ENCODE data around the gene XRRA1.
"Not testable (repeated sequence)": the region's sequence is repeated elsewhere in the genome, so short reads cannot be mapped to it uniquely, and the experiment has no call there.

XRRA1 gene

DNA sequence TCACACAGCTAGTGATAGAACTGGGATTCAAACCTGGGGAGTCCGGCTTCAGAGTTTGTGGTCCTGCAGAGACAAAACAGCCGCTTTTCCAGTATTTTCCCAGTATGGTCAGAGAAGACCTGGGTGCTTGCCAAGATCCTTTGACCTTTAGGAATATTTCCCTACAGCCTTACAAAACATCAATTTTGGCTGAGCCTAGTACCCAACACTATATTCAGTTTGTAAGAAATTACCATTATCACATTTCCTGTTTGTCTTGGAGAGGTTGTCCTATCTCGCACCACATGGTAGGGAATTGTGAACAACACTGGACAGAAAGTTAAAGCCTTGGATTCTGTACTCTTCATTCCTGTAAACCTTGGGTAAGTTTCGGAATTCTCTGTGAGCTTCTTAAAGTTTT is 29.1 kb upstream of the XRRA1 start:
- no peak for DNase-seq
- no peak overlapping the region for H3K4me3 ChIP-seq (ENCODE audit: low read depth, low read length)
- no peak for TF ChIP-seq CTCF (IDR thresholded peaks at IDR 0.05; ENCODE audit: low read depth, low read length)
- no peaks in the 10 kb centered on the region for H3K9me3 ChIP-seq (ENCODE audit: severe bottlenecking)
- H3K27me3 ChIP-seq (ENCODE audit: insufficient read depth, low read depth, severe bottlenecking), result no peaks in the 10 kb centered on the region
- H3K27ac ChIP-seq, result no peak overlapping the region
- peaks cover 36% of the 10 kb centered on the region for H3K36me3 ChIP-seq

- Histone ChIP-seq H3K27me3 (ENCODE audit: insufficient read depth, low read depth, severe bottlenecking) (no peaks in the 10 kb centered on the region), H3K27ac (no peak overlapping the region), H3K4me3 (ENCODE audit: low read depth, low read length) (no peak overlapping the region), H3K36me3 (peaks cover 61% of the 10 kb centered on the region), H3K9me3 (ENCODE audit: severe bottlenecking) (no peaks in the 10 kb centered on the region)
- DNase-seq, result no peak
- TF ChIP-seq CTCF (IDR thresholded peaks at IDR 0.05; ENCODE audit: low read depth, low read length), result no peak
These were observed 22.5 kb upstream of the XRRA1 start for GRCh38 chr11:74971424-74971823.

DNA sequence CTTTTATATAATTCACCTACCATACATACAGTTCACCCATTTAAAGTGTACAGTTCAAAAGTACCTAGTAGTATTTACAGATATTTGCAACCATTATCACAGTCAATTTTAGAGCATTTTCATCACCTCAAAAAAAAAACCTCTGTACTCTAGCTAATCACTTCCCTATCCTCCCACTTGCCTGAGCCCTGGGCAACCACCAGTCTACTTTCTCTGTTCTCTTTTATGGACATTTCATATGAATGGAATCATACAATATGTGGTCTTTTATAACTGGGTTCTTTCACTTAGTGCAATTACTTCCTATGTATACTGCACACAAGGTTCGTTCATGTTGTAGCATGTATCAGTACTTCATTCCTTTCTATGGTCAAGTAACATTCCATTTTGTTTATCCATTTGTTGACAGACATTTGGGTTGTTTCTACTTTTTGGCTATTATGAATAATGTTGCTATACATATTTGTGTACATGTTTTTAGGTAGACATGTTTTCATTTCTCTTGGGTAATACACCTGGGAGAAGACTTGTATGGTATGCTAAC is 22.0 kb upstream of the XRRA1 start:
- no peak for TF ChIP-seq CTCF (IDR thresholded peaks at IDR 0.05; ENCODE audit: low read depth, low read length)
- no peaks in the 10 kb centered on the region for H3K9me3 ChIP-seq (ENCODE audit: severe bottlenecking)
- no peaks in the 10 kb centered on the region for H3K27me3 ChIP-seq (ENCODE audit: insufficient read depth, low read depth, severe bottlenecking)
- DNase-seq, result no peak
- no peak overlapping the region for H3K27ac ChIP-seq
- peaks cover 64% of the 10 kb centered on the region for H3K36me3 ChIP-seq
- no peak overlapping the region for H3K4me3 ChIP-seq (ENCODE audit: low read depth, low read length)

DNA sequence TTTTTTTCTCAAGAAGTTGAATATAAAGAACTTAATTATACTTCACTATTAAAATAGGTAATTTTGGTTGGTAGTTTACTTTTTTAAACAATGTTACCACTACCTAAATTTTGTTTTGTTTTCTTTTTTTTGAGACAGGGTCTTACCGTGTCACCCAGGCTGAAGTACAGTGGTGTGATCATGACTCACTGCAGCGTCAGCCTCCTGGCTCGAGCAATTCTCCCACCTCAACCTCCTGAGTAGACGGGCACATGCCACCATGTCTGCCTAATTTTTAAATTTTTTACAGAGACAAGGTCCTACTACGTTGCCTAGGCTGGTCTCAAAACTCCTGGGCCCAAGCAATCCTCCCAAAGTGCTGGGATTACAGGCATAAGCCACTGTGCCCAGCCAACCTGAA is 17.8 kb upstream of the XRRA1 start:
- no peaks in the 10 kb centered on the region for H3K9me3 ChIP-seq (ENCODE audit: severe bottlenecking)
- no peak for DNase-seq
- H3K4me3 ChIP-seq (ENCODE audit: low read depth, low read length), result no peak overlapping the region
- TF ChIP-seq CTCF (IDR thresholded peaks at IDR 0.05; ENCODE audit: low read depth, low read length), result no peak
- H3K27me3 ChIP-seq (ENCODE audit: insufficient read depth, low read depth, severe bottlenecking), result no peaks in the 10 kb centered on the region
- H3K36me3 ChIP-seq, result peaks cover 46% of the 10 kb centered on the region
- no peak overlapping the region for H3K27ac ChIP-seq

DNA sequence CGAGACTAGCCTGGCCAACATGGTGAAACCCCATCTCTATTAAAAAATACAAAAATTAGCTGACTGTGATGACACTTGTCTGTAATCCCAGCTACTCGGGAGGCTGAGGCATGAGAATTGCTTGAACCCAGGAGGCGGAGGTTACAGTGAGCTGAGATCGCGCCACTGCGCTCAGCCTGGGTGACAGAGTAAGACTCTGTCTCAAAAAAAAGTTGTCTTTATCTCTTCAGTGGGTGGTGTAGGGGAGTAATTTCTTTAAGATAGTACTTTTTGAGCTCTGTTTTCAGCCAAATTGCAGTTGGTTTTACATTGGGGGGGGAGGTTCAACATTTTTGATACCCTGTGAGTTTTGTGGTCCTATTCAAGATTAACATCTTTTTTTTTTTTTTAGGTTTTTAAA is 11.2 kb upstream of the XRRA1 start:
- H3K9me3 ChIP-seq (ENCODE audit: severe bottlenecking); H3K4me3 ChIP-seq (ENCODE audit: low read depth, low read length); DNase-seq; H3K27ac ChIP-seq; H3K27me3 ChIP-seq (ENCODE audit: insufficient read depth, low read depth, severe bottlenecking): not testable (repeated sequence)
- H3K36me3 ChIP-seq, result peaks cover 23% of the 10 kb centered on the region

DNA sequence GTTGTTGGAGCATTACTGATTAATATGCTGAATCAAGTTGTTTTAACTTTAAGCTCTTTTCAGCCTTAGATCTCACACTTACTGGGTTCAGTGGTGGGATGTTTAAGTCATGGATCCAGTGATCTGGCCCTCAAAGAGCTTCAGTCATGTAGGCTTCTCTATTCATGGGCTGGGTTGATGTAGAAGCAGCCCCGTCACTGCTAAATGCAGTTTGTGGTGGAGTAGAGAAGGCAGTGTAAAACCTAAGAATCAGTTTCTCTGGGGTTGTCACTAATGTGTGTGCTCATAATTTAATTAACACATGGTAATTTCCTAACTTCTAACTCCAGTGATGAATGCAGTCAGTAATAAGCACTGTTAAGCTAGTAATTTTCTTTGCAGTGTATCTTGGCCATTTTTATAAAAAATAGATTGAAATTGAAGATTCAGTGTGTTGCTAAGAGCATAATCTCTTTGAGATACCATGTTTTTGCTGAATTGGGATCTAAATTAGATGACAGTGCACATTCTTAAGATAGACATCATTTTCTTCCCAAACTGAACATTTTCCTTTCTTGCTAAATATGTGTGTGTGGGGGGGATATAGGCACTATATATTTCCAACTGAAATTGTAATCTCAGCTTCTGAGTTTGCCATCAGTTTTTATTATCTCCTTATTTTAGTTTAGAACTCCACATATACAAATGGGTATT is 9.2 kb upstream of the XRRA1 start:
- Histone ChIP-seq H3K9me3 (ENCODE audit: severe bottlenecking) (no peaks in the 10 kb centered on the region), H3K36me3 (peaks cover 25% of the 10 kb centered on the region), H3K27ac (no peak overlapping the region), H3K4me3 (ENCODE audit: low read depth, low read length) (no peak overlapping the region), H3K27me3 (ENCODE audit: insufficient read depth, low read depth, severe bottlenecking) (no peaks in the 10 kb centered on the region)
- DNase-seq, result no peak
- no peak for TF ChIP-seq CTCF (IDR thresholded peaks at IDR 0.05; ENCODE audit: low read depth, low read length)
